Measurements from ENCODE around the gene EMD.
"Not testable (repeated sequence)": the region's sequence is repeated elsewhere in the genome, so short reads cannot be mapped to it uniquely, and the experiment has no call there.

Gene EMD

DNA sequence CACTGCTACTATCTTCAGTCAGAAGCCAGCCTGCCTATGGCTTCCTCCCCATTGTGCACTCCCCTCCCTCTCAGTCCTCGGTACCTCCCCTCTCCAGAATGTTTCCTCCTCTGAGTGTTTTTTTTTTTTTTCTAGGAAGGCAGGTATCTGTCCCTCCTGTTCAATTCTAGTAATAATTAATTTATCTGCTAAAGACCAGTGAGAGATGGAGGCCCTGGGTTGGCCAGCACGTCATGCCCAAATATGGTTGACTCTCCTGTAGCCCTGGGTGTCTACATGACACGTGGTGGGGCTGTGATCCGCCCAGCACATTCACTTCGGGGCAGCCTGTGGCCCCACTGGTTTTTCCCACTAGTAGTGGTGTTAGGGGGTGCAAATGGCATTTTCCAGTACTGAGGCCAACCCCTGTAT, 6.5 kb upstream of the EMD start:
- no peak for DNase-seq

GRCh38 chrX:154373340-154374306, 5.5 kb upstream of the EMD start:
- DNase-seq = peak; percentile 42

GRCh38 chrX:154374313-154375155, 4.6 kb upstream of the EMD start, which contains the start of gene FLNA:
Gene FLNA, minus strand, starts transcription at chrX:154374634. Its CDS starts 3,389 bp downstream, at chrX:154371245.
- DNase-seq = no peak

DNA sequence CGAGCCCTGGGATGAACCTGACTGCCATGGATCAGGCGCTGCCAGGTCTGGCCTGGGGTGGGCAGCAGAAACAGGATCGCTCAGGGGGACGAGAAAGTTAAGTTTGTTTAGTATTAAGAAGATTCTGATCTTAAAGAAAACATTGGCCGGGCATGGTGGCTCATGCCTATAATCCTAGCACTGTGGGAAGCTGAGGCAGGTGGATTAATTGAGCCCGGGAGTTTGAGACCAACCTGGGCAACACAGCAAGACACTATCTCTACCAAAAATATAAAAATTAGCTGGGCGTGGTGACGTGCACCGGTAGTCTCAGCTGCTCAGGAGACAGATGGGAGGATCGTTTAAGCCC, 4.0 kb upstream of the EMD start:
- DNase-seq = no peak

- no peak for DNase-seq
Observed at GRCh38 chrX:154376774-154377173, 2.3 kb upstream of the EMD start.

- DNase-seq = peak; percentile 29
Observed at GRCh38 chrX:154378059-154378798, 866 bp upstream of the EMD start.

GRCh38 chrX:154379569-154379951, 465 bp downstream of the EMD start:
- DNase-seq = no peak

DNA sequence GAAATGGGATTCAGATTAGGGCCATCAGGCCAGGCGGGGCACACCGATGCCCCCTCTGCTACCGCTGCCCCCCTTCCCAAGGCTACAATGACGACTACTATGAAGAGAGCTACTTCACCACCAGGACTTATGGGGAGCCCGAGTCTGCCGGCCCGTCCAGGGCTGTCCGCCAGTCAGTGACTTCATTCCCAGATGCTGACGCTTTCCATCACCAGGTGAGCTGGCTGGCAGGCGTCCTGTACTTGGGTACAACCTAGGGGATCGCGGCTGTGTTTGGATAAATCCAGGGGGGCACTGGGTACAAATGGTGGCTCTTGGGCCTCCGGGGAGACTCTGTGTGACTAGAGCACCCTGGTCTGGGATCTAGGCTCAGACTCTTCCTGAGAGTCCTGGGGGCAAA, 1.1 kb downstream of the EMD start:
- DNase-seq = no peak

GRCh38 chrX:154380787-154381186, 1.7 kb downstream of the EMD start:
- DNase-seq = no peak

- DNase-seq = no peak
Observed at GRCh38 chrX:154381271-154381670, 2.2 kb downstream of the EMD start.

- DNase-seq = no peak
Observed at GRCh38 chrX:154382483-154383069, 3.5 kb downstream of the EMD start.

- no peak for DNase-seq
Observed at GRCh38 chrX:154383359-154384283, 4.5 kb downstream of the EMD start.

- DNase-seq = no peak
Observed at GRCh38 chrX:154384284-154384892, 5.3 kb downstream of the EMD start.

DNA sequence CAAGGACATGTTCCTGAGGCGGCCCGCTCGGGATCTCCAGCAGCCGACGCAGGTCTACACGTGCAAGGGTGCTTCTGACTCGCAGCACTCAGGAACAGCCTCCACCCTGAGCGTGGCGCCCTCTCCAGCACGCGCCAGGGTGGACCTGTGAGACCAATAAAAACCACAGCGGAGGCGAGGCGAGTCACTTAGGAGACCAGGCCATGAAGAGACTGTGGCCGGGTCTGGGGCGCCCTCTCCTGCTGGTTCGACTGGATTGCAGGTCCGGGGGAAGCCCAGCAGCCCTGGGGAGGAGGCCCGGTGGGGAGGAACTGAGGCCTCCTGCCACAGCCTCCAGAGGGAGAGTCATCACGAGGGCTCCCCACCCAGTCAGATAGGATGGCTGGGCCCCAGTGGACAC, 9.0 kb downstream of the EMD start:
- not testable (repeated sequence) for DNase-seq

- DNase-seq = not testable (repeated sequence)
Observed at GRCh38 chrX:154388649-154389048, 9.6 kb downstream of the EMD start.

GRCh38 chrX:154389812-154390747, 11.0 kb downstream of the EMD start:
- DNase-seq = not testable (repeated sequence)

GRCh38 chrX:154396363-154396762, 17.3 kb downstream of the EMD start:
- not testable (repeated sequence) for DNase-seq

DNA sequence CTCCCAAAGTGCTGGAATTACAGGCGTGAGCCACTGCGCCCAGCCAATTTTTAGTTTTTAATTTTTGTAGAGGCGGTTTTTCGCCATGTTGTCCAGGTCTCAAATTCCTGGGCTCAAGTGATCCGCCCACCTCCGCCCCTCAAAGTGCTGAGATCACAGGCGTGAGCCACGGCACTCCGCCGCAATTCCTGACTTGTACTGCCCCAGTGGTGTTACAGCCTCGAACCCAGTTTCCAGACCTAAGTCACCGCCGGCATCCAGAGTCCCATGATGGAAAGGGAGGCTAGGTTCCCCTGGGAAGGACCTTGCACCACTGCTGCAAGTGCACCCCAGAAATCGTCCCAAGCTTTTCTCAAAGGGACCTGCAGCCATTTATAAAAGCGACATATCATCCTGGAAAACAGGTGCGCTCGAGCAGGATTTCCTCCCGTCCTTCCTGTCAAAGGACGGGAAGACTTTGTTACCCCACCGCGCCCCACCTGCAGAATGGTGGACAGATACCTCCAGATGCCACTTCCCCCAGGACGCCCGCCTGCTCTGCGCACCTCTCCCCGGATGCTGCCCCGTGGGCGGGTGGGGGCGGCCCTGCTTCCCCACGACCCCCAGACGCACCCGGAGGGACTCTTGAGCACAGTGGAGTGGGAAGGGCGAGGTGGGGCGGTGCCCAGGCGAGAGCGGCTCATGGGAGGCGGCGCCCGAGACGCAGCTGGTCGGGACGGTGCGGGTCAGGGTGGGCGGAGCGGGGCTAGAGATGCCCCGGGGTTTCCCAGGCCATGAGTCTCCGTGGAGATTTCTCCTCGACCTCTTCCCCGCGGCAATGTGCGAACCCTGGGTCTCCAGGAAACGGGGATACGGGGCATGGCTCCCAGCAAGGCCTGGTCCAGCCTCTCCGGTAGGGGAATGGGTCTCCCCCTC, 18.1 kb downstream of the EMD start:
- DNase-seq = peak; percentile 35
